Measurements from ENCODE around the gene MAS1.

Gene MAS1

GRCh38 chr6:159852877-159853276 lies 37.9 kb upstream of the MAS1 start:
- H3K27me3 ChIP-seq (ENCODE audit: insufficient read depth, low read length, poor library complexity, severe bottlenecking), result no peaks in the 10 kb centered on the region
- H3K79me2 ChIP-seq (ENCODE audit: insufficient read depth, low read length), result no peaks in the 10 kb centered on the region
- peak overlapping the region; percentile 22; the same call in 1 of the 2 replicates for H2AFZ ChIP-seq (ENCODE audit: low read length)
- no peak overlapping the region for H3K9ac ChIP-seq (ENCODE audit: low read depth, low read length, poor library complexity, severe bottlenecking)
- H3K36me3 ChIP-seq (ENCODE audit: insufficient read depth, low read length), result no peaks in the 10 kb centered on the region
- no peaks in the 10 kb centered on the region for H3K9me2 ChIP-seq (replicated peaks; ENCODE audit: low read depth, low read length)
- no peaks in the 10 kb centered on the region for H3K9me3 ChIP-seq (ENCODE audit: insufficient read depth, low read depth, low read length)
- no peaks in the 10 kb centered on the region for H3K4me1 ChIP-seq (ENCODE audit: insufficient read depth, low read length, poor library complexity, severe bottlenecking)
- TF ChIP-seq CTCF (conservative IDR thresholded peaks at IDR 0.05; ENCODE audit: low read length), result peak; percentile 74
- no peak for TF ChIP-seq EZH2phosphoT487 (IDR thresholded peaks at IDR 0.05; ENCODE audit: borderline replicate concordance)
- H3F3A ChIP-seq (ENCODE audit: low read depth), result no peaks in the 10 kb centered on the region
- no peaks in the 10 kb centered on the region for H4K20me1 ChIP-seq (ENCODE audit: insufficient read depth, low read length, poor library complexity, severe bottlenecking)
- no peak overlapping the region for H3K4me3 ChIP-seq (ENCODE audit: low read length, poor library complexity, severe bottlenecking)
- H3K4me2 ChIP-seq (ENCODE audit: low read depth, low read length, poor library complexity, severe bottlenecking), result no peak overlapping the region

GRCh38 chr6:159853754-159854153 lies 37.0 kb upstream of the MAS1 start:
- Histone ChIP-seq H3K4me2 (ENCODE audit: low read depth, low read length, poor library complexity, severe bottlenecking) (no peak overlapping the region), H3K9ac (ENCODE audit: low read depth, low read length, poor library complexity, severe bottlenecking) (no peak overlapping the region), H3K79me2 (ENCODE audit: insufficient read depth, low read length) (no peaks in the 10 kb centered on the region), H4K20me1 (ENCODE audit: insufficient read depth, low read length, poor library complexity, severe bottlenecking) (no peaks in the 10 kb centered on the region), H3K4me1 (ENCODE audit: insufficient read depth, low read length, poor library complexity, severe bottlenecking) (no peaks in the 10 kb centered on the region), H3F3A (ENCODE audit: low read depth) (no peaks in the 10 kb centered on the region), H3K36me3 (ENCODE audit: insufficient read depth, low read length) (no peaks in the 10 kb centered on the region), H3K4me3 (ENCODE audit: low read length, poor library complexity, severe bottlenecking) (no peak overlapping the region), H3K9me3 (ENCODE audit: insufficient read depth, low read depth, low read length) (no peaks in the 10 kb centered on the region), H2AFZ (ENCODE audit: low read length) (no peak overlapping the region), H3K27me3 (ENCODE audit: insufficient read depth, low read length, poor library complexity, severe bottlenecking) (no peaks in the 10 kb centered on the region), H3K9me2 (replicated peaks; ENCODE audit: low read depth, low read length) (no peaks in the 10 kb centered on the region)
- no peak for TF ChIP-seq EZH2phosphoT487 (IDR thresholded peaks at IDR 0.05; ENCODE audit: borderline replicate concordance)
- TF ChIP-seq CTCF (conservative IDR thresholded peaks at IDR 0.05; ENCODE audit: low read length), result no peak

DNA sequence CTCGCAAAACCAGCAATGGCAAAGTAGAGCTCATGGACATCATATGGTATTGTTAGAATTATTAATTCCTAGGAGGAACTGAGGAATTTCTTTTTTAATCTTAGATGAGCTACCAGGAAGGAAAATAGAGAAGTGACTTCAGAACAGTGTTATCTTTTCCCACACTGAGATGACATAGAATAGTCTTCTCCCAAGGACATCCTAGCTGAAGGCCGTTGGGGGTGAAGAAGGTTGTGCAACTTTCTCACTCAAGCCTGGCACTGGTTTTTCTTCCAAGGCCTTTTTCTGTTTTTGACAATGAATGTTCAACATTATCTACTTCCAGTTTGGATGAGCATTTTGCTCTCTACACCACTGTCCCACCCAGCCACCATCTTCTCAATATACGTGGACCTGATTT lies 35.8 kb upstream of the MAS1 start:
- no peak overlapping the region for H3K4me3 ChIP-seq (ENCODE audit: low read length, poor library complexity, severe bottlenecking)
- H3K9me2 ChIP-seq (replicated peaks; ENCODE audit: low read depth, low read length), result no peaks in the 10 kb centered on the region
- H3F3A ChIP-seq (ENCODE audit: low read depth), result no peaks in the 10 kb centered on the region
- H3K27me3 ChIP-seq (ENCODE audit: insufficient read depth, low read length, poor library complexity, severe bottlenecking), result no peaks in the 10 kb centered on the region
- H3K9me3 ChIP-seq (ENCODE audit: insufficient read depth, low read depth, low read length), result no peaks in the 10 kb centered on the region
- H3K79me2 ChIP-seq (ENCODE audit: insufficient read depth, low read length), result no peaks in the 10 kb centered on the region
- no peaks in the 10 kb centered on the region for H3K4me1 ChIP-seq (ENCODE audit: insufficient read depth, low read length, poor library complexity, severe bottlenecking)
- H4K20me1 ChIP-seq (ENCODE audit: insufficient read depth, low read length, poor library complexity, severe bottlenecking), result no peaks in the 10 kb centered on the region
- H3K9ac ChIP-seq (ENCODE audit: low read depth, low read length, poor library complexity, severe bottlenecking), result no peak overlapping the region
- TF ChIP-seq EZH2phosphoT487 (IDR thresholded peaks at IDR 0.05; ENCODE audit: borderline replicate concordance) (no peak), CTCF (conservative IDR thresholded peaks at IDR 0.05; ENCODE audit: low read length) (no peak)
- H3K36me3 ChIP-seq (ENCODE audit: insufficient read depth, low read length), result no peaks in the 10 kb centered on the region
- no peak overlapping the region for H2AFZ ChIP-seq (ENCODE audit: low read length)
- H3K4me2 ChIP-seq (ENCODE audit: low read depth, low read length, poor library complexity, severe bottlenecking), result no peak overlapping the region

All from Loucy (cell line).